ENCODE data around the gene ACE2. TPM values are rescaled to one million over a fixed set of nuclear protein-coding genes. Genes with fewer than 3 reads are reported as not detected.

ACE2 gene
- not detected in 5 replicates for total RNA-seq (2022; extraction: Qiagen RNA extraction)

DNA sequence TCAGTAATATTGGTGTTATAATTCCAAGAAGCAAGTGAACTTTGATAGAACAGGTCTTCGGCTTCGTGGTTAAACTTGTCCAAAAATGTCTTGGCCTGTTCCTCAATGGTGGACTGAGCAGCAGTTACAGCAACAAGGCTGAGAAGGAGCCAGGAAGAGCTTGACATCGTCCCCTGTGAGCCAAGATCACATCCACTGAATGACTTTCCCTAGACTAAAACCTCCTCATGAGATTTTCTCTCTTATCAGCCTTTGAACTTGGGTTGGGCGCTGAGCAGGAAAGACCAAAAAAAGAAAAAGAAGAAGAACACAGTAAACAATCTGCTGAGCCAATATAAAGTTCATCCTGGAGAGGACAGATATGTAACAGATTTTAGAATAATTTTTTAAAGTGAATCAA, at the start of gene ACE2:
ACE2 (minus strand) TSS at position 216 of the 400 bp plus-strand sequence; CDS start at position 167, 49 bp downstream.

Other genes with a start within 250 kb of the ACE2 start
- 0.19 to 0.46 TPM (median 0.33 TPM) in 5 replicates for gene VEGFD, start 216.5 kb downstream of the ACE2 start, total RNA-seq (2022; extraction: Qiagen RNA extraction)
- 53.1 to 59.2 TPM (median 56.4 TPM) in 5 replicates for gene PIR, start 107.6 kb downstream of the ACE2 start, total RNA-seq (2022; extraction: Qiagen RNA extraction)
- gene BMX, start 100.2 kb downstream of the ACE2 start, total RNA-seq (2022; extraction: Qiagen RNA extraction) = not detected in 5 replicates
- gene CLTRN, start 63.8 kb upstream of the ACE2 start, total RNA-seq (2022; extraction: Qiagen RNA extraction) = 0.49 to 0.96 TPM (median 0.77 TPM) in 5 replicates
- gene CA5B, start 137.3 kb upstream of the ACE2 start, total RNA-seq (2022; extraction: Qiagen RNA extraction) = 2.1 to 3.9 TPM (median 2.5 TPM) in 5 replicates
- 9.6 to 12.5 TPM (median 10.9 TPM) in 5 replicates for gene ZRSR2, start 189.5 kb upstream of the ACE2 start, total RNA-seq (2022; extraction: Qiagen RNA extraction)